Smooth muscle cell of the brain vasculature (primary cell): ENCODE measurements around the gene ATL2.

Source experiments
- DNase-seq: peaks from one replicate; pipeline ENCODE4 v3.0.0-alpha.2; 2012; ENCODE audit warnings: low read depth, low spot score

ATL2 gene

DNA sequence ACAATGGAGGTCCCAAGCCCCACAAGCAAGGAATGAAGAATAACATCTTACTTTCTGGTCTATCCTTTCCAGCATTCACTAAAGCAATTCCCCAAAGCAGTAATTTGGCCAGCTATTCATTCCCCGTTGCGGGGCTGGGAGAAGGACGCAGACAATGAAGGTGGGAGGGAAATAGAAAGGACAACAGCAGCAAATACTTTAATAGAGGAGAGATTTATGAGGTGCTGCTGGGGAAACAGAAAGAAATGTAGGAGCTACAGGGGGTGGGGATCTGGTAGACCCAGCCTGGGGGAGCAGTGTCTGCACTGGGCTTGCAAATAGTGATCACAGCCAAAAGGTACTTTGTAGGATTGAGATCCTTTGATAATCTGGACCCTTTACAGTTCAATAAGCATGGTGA is 13.9 kb upstream of the ATL2 start:
- DNase-seq = no peak

DNA sequence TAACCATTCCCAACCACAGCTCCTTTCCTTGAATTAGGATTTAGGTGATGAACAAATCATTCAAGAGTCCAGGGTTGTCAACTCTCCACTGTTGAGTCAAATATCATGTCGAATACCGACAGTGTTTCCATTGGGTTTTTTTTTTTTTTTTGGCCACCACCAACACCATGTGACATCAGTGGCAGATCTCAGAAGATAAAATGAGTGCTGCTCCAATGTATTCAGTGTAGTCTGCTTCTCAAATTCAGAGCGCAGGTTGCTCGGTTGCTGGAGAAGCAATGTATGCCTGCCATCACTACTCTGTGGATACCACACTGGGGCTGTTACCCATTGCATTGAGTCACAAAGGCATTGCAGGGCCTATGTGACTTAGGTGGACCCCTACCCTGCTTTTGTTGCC is 10.8 kb upstream of the ATL2 start:
- DNase-seq = no peak

DNA sequence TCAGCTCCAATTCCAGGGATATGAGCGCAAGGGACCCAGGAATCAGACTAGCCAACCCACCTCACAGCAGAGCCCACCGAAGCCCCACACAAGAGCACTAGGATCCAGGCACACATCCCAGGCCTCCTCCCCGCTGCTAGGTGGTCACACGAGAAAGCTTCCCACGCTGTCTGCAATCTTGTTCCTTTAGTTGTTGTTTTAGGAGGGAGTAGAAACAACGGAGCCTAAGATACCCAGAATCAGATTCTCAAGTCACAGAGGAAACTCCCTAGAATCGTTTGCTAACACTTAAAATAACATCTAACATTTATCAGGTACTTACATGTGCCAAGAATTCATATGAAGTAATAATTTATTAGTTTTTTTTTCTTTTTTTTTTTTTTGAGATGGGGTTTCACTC is 9.7 kb upstream of the ATL2 start:
- no peak for DNase-seq

DNA sequence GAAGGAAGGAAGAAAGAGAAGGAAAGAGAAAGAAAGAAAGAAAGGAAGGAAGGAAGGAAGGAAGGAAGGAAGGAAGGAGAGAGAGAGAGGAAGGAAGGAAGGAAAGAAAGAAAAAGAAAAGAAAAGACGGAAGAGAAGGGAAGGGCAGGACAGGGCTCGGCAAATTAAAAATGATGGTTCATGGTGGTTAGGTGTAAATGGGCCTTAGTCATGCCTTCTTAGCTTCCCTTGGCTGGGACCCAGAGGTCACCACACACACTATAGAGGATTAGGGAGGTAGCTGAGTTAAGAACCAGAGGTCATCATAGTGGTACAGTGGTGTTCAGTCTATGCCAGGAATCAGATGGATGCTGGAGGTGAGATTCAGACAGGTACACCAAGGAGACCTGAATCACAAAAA is 9.3 kb upstream of the ATL2 start:
- DNase-seq = no peak

DNA sequence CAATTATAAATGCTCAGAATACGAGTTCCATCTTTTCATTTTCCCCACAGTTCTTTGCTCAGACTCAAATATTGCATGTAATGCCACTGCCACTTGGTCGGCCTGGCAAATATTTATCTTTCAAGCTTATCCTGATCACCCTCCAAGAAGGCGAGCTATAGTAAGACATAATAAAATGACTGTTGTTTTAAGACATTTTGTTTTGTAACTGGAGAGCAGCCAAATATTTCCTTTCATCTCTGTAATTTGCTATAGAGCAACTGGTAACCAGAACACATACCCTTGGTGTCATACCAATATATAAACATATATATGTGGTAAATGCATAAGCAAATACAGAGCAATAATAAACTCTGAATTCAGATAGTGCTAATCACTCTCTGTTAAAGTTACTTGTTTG is 7.3 kb upstream of the ATL2 start:
- DNase-seq = no peak

DNA sequence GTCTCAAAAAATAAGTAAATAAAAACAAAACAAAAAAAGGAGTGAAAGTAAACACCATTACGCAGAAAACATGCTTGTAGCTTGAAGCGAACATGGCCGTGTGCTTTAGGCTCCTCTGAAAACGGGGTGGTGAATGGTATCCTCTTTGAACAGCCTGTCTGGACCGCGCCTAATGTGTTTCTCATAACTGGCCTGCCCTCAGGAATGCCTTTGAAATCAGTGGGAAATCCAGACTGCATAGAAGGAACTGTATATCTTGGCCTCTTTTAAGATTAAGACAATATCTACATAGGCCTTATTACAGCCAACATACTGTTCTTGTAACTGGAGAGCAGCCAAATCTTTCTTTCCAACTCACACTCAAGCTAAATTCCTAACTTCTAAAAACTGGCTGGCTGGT is 6.7 kb upstream of the ATL2 start:
- peak; percentile 68 for DNase-seq

DNA sequence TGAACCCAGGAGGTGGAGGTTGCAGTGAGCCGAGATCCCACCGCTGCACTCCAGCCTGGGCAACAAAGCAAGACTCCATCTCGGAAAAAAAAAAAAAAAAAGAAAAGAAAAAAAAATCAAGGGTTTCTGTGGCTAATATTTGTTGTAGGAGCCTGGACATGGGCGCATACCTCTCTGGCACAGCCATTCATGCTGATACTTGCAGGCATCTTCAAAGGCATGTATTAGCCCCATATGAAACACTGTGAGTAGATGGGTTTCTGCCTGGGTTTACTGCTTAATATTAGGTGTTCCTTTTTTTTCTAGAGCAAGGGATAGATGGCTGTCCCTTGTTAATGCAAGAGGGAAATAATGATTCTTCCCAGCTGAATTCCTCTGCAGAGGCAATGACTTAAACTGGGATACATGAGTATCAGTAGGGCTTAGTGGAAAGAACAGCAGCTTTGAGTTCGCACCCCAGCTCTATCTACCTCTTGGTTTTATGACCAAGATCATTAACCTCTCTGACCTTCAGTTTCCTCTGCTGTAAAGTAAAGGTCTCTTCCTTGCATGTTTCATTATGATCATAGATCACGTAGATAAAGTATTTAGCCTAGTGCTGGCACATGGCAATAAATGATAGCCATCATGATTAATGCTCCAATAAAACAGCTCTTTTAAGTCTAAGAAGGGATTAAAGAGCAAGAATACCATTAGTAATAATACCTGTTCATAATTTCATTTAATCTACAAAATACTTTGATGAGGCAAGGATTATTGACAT is 4.5 kb upstream of the ATL2 start:
- DNase-seq = no peak

DNA sequence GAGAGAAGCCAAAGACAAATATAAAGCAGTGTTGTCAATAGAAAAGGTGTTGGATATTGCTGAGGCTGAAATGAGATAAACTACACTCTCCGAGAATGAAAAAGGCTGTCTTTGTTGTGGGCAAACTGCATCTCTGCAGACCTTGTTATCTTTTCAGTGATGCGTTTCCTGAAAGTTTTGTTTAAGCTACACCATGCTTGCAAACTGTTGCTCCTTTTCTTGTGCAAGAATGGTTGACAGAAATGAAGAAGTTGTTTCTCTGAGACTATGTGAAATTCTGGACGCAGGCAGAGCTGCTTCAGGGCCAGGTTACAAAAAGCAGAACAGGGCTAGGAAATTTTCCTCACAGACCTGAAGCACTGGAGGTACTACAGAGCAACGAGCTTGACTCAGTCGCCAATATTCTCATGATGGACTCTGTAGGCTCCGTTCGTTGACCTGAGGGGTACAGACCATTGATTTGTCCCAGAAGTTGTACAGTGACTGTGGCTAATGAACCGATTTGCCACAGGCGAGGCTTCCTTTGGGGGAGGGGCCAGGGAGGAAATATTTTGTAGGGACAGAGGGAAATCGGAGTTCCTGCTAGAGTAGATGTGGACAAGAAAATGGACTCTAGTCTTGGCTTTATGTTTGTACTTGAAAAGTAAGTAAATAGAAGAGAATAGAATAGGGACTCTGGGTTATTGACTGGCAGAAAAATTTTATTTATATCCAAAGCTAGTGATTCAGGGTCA is 3.5 kb upstream of the ATL2 start:
- DNase-seq = no peak

DNA sequence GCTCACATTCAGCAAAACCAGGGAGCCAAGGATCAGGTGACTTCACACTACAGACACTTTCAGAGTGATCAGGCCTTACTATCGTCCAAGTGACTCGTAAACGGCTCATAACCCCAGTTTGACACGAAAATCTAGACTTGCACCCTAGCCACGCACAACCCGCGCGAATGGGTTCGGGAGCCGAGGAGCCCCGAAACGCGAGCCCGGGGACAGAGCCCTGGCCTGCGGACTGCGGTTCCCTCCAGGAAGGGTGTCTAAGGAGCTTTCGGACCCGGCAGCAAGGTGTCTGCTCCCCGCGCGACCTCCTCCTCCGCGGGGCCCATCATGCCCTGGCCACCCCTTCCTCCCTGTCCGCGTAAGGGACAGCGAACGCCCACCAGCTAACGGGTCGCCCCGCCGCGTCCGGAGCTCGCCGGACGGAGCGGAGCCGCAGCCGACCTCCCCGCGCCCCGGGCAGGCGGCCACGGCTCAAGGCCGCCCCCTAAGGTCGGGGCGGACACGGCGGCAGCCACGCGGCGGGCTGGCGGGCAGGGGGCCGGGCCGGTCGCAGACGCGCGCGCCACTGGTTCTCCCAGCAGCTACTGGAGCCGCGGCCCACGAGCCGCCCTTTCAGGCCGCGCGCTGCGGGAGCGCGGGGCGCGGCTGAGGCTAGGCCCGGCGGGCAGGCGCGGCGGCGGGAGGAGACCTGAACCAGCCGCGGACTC is 575 bp downstream of the ATL2 start:
- no peak for DNase-seq

DNA sequence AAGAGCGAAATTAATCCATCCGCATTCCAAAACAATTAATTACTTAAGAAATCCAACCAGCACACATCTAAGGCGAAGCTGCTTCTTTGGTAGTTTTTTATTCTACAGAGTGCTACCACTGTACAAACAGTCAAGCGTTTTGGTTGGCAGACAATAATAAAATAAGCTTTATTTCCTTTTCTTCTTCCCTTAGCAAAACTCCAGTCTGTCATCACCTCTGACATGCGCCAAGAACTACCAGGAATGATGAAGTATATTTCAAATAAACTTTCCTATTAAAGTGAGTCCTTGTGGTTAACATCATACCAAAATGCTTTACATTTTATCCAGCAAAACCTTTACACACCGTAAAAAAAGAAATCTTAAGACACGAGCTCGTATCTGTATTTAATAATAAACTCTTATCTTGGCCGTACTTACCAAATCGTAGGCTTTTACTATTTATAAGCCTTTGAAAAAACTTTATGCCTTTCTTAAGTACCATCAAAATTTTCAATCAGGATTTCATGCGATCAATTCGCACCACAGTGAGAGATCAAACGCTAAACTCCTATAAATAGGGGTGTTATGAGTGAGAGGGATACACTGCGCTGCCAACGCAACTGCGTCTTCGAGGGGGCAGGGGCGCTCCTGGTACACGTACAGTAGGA is 1.3 kb downstream of the ATL2 start:
- no peak for DNase-seq

DNA sequence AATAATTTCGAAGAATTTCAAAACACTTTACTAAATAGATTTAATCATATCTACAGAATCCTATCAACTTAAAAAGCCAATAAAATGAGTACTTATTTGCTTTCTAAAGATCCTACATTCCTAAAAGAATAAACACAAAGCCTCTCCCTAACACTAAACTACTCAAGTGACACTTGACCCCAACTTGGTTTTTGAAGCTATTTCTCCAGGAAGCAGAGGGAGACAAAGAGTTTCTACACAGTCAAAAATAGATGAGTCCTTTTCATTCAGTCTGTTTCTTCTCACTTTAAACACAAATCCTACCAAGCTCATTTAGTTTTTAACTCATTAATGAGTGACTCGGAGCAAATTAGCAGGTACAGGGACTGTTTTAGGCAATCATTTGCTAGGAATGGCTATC is 2.1 kb downstream of the ATL2 start:
- DNase-seq = no peak

DNA sequence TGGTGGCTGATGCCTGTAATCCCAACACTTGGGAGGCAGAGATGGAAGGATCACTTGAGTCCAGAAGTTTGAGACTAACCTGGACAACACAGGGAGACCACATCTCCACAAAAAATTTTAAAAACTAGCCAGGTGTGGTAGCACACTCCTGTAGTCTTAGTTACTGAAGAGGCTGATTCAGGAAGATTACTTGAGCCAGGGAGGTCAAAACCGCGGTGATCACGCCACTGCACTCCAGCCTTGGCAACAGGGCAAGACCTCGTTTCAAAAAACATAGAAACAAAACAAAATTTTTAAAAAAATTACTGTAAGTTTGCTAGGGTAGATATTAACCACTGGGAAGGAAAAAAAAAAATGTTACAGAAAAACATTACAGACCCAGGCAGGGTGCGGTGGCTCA is 5.8 kb downstream of the ATL2 start:
- DNase-seq = no peak

DNA sequence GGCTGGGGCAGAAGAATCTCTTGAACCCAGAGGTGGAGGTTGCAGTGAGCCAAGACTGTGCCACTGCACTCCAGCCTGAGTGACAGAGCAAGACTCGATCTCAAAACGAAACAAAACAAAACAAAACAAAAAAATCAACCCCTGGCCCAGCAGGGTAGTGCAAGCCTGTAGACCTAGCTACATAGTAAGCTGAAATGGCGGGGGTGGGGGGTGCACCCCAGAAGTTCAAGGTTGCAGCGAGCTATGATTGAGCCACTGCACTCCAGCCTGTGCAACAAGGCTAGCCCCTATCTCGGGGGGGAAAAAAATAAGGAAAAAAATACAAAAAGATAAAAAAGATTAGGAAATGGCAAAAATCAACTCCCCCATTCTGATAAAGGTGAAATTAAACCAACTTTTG is 6.4 kb downstream of the ATL2 start:
- DNase-seq = no peak

DNA sequence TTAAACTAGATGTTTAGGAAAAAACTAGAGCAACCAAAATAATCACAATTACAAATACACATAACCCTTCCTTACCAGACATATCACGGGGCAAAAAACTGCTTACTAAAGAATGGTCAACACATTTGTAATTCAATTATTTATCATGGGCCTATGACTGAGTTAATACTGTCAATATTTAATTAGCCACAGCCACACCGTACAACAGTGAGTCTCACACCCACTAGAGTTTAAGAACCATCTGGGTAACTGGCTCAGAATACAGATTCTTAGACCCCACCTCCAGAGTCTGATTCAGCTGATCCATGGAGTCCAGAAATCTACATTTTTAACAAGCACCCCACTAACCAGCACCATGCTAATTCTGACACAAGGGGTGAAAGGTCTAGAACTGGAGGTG is 14.8 kb downstream of the ATL2 start:
- no peak for DNase-seq

DNA sequence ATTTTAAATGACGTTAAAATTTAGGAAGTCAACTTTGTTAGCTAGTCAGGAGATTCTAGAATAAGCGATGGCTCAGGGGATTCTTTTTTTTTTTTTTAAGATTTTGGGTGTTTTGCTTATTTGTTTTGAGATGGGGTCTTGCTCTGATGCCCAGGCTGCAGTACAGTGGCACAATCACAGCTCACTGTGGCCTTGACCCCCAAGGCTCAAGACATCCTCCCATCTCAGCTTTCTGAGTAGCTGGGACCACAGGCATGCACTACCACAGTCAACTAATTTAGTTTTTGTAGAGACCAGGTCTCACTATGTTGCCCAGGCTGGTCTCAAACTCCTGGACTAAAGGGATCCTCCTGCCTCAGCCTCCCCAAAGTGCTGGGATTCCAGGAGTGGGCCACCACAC is 16.9 kb downstream of the ATL2 start:
- no peak for DNase-seq

DNA sequence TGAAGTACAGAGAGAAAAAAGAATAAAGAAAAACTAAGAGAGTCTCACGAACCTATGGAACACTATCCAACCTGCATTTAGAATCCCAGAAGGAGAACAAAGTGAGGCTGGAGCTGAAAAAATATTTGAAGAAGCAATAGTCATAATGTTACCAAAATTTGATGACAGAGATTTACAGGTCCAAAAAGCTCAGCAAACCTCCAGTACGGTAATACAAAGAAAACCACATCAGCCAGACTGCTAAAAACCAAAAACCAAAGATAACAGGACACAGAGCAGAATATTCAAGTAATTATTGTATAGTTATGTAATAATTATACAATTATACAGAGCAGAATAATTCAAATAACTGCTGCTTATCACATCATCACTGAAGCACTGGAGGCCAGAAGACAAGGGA is 23.7 kb downstream of the ATL2 start:
- no peak for DNase-seq

DNA sequence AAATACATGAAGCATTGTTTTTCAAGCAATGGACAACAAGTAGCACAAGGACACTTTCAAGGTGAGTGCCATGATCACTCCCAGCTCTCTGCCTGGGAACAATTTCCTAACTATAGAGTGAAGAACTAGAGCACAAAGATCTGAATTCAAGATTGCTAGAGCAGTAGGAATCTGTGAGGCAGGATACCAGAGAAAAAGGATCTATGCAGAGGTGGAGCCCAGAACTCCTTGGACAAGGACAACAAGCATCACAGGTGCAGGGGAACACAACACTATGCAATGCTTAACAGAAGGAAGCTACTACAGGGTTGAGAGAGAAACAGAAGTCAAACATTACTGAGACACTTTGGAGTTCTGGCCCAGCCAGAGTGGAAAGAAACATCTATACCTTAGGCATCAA is 24.7 kb downstream of the ATL2 start:
- no peak for DNase-seq

DNA sequence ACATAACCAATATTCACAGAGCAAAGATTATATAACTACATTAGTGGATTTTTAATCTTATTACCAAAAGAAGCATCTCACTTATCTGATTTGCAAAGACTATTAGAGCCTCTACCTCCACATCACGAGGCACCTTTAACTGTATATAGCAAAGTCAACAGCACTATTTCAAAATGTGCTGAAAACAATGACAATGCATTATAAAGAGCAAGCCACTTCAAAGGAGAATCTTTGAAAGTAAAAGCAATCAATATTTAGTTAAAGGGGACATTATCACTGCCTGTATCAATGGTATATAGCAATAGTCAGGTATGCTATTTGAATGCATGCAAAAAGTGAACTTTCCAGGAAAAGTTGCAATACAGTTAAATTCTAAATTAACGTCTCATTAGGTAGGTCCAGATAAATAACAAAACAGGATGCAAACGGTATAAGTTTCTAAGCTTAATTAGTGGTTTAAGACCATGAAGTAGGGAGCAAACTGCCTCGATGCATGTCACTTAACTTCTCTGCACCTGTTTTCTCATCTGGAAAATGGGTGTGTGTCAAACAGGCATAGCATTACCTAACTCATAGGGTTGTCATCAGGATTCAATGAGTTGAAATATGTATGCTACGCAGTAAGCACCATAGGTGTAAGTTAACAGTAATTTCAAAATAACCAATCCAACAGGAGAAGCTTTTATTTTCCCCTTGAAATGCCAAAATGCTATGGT is 31.6 kb downstream of the ATL2 start:
- DNase-seq = no peak

DNA sequence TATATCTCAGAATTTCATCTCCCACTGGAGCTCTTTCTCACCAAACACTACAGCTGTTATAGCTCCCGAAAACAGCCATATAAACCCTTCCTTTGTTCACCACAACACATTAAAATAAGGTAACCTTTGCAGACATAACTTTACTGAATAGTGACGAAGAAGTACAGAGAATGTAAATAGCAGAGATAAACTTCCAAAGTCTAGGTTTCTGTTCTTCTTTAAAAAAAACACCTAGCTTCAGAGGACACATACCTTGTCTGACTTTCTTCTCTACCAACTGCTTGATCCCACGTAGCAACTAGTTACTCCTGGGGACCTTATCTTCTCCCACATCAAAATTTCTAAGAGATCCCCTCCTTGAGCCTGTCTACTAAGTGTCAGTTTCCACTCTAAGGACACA is 32.3 kb downstream of the ATL2 start:
- no peak for DNase-seq

DNA sequence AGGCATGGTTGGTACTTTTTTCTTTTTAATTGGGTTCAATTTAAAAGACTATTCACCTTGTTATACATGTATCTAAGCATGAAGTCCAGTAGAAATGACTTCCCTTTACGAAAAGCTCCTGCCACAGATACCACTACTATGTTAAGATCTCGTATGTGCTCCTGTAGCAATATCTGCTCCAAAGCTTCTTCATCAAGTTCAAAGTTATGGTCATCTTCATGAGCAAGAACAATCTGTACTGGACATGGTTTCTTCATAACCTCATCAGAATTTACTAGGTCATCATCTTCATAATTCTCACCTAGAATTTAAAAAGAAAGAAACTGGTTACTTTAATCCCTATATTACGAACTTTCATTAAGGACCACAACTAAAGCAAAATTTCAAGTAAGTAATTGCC is 33.9 kb downstream of the ATL2 start:
- no peak for DNase-seq

DNA sequence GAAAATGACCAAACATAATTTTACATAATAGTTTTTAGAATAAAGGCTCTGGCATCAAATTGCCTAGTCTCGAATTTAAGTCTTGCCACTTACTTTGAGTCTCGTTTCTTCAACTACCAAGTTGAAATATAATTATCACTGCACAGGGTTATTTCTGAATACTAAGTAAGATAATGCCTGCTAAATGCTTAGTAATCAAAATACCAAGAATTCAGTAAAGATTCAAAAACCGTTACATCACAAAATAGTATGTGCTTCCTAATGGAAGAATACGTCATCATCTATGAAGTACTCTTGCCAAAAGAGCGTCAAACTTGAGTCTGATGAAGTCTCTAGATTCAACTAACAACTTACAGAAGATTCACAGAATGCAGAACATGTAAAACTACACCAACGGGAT is 40.5 kb downstream of the ATL2 start:
- DNase-seq = no peak

DNA sequence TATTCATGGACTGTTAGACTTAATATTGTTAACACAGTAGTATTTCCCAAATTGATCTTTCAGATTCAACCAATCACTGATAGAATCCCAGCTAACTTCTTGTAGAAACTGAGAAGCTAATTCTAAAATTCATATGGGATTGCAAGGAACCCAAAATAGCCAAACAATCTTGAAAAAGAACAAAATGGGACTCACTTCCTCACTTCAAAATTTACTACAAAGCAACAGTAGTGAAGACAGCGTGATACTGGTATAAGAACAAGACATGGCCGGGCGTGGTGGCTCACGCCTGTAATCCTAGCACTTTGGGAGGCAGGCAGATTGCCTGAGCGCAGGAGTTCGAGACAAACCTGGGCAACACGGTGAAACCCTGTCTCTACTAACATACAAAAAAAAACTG is 46.3 kb downstream of the ATL2 start:
- DNase-seq = no peak
